ENCODE measurements around the gene TRHDE.

Gene TRHDE

DNA sequence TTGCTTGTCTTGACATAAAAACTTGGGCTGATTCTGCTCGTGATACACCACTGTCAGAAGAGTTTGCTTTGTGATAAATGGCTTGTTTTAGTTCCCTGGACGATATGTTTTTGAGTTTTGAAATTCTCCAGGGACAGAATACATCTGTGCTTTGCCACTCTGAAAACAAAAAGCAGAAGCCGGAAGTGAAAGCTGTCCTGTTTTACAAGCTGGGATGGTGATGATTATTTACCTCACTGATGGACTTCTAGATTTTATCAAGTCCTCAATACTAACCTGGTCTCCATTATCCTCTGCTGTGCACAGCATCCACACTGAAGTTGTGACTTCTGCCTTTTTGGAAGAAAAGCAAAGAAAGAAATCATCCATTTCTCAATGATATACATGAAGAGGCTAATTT lies 251.6 kb downstream of the TRHDE start:
- FAIRE-seq, result no peak
- TF ChIP-seq PAX5 (IDR thresholded peaks at IDR 0.05; ENCODE audit: insufficient read depth, low read length, severe bottlenecking), result no peak
- TF ChIP-seq POU2F2 (IDR thresholded peaks at IDR 0.05; ENCODE audit: low read depth, low read length), result no peak
- no peak for TF ChIP-seq POLR2AphosphoS5 (IDR thresholded peaks at IDR 0.05; ENCODE audit: low read depth, low read length)
- TF ChIP-seq POLR2A (IDR thresholded peaks at IDR 0.05; ENCODE audit: low read depth, low read length), result no peak
- TF ChIP-seq SPI1 (IDR thresholded peaks at IDR 0.05; ENCODE audit: low read depth, low read length), result no peak; the same call in 1 of the 2 replicates
- TF ChIP-seq TAF1 (IDR thresholded peaks at IDR 0.05; ENCODE audit: low read depth, low read length), result no peak
- no peak for DNase-seq (ENCODE audit: insufficient read length, low spot score)

DNA sequence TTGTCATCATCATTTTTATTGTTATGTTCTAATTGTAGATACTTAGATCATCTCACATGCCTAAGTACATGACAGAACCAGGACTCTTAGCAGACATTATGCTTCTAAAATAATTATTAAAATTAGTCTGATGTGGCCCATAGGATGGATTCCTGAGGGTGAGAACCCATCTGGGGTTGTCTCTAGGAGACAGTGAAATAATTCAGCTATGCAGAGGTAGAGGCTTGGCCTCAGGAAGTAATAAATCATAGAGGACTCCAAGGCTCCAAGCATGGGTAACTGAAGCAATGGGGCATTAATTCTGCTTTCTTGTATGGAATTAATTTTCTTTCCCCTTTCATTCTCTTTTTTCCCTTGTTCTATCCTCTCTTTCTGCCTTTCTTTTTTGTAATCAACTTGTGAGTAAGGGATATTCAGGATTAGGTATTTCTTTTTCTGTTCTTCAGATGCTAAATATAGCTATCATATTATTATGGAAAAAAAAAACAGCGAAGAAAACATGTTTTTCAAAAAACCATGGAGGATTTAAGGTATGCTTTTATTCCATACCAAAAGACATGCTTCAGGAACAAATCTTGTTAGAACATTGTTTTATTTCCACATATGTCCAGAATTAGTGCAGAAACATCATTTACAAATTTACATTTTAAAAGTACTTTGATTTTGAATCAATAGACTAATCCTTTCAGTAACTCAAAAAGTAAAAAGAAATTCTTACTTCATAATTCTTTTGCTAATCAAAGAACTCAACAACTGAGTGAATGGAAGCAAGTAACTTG lies 263.2 kb downstream of the TRHDE start:
- no peak for TF ChIP-seq POLR2AphosphoS5 (IDR thresholded peaks at IDR 0.05; ENCODE audit: low read depth, low read length)
- no peak for TF ChIP-seq POU2F2 (IDR thresholded peaks at IDR 0.05; ENCODE audit: low read depth, low read length)
- TF ChIP-seq PAX5 (IDR thresholded peaks at IDR 0.05; ENCODE audit: insufficient read depth, low read length, severe bottlenecking), result no peak
- no peak for TF ChIP-seq SPI1 (IDR thresholded peaks at IDR 0.05; ENCODE audit: low read depth, low read length)
- no peak for TF ChIP-seq TAF1 (IDR thresholded peaks at IDR 0.05; ENCODE audit: low read depth, low read length)
- TF ChIP-seq POLR2A (IDR thresholded peaks at IDR 0.05; ENCODE audit: low read depth, low read length), result no peak
- no peak for DNase-seq (ENCODE audit: insufficient read length, low spot score)
- no peak for FAIRE-seq

DNA sequence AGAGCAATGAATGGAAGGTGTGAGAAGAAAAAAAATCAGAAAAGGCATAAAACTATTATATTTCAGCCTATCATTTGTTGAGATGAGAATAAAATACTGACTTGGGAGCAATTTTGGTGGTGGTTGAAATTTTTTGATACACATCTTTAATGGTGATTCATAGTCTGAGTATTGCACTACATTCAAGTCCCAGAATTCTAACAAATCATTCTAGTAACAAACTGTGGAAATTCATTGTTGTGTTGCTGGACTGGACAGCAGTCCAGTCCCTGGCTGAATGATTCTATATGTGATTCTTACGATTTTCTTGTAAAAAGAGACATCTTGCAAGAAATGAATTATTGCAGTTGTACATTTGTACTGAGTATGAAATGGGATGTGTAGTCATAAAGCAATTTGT lies 268.6 kb downstream of the TRHDE start:
- TF ChIP-seq POLR2AphosphoS5 (IDR thresholded peaks at IDR 0.05; ENCODE audit: low read depth, low read length) (no peak), POU2F2 (IDR thresholded peaks at IDR 0.05; ENCODE audit: low read depth, low read length) (no peak), TAF1 (IDR thresholded peaks at IDR 0.05; ENCODE audit: low read depth, low read length) (no peak), PAX5 (IDR thresholded peaks at IDR 0.05; ENCODE audit: insufficient read depth, low read length, severe bottlenecking) (no peak), POLR2A (IDR thresholded peaks at IDR 0.05; ENCODE audit: low read depth, low read length) (no peak), SPI1 (IDR thresholded peaks at IDR 0.05; ENCODE audit: low read depth, low read length) (no peak)
- DNase-seq (ENCODE audit: insufficient read length, low spot score) (no peak), FAIRE-seq (no peak)

DNA sequence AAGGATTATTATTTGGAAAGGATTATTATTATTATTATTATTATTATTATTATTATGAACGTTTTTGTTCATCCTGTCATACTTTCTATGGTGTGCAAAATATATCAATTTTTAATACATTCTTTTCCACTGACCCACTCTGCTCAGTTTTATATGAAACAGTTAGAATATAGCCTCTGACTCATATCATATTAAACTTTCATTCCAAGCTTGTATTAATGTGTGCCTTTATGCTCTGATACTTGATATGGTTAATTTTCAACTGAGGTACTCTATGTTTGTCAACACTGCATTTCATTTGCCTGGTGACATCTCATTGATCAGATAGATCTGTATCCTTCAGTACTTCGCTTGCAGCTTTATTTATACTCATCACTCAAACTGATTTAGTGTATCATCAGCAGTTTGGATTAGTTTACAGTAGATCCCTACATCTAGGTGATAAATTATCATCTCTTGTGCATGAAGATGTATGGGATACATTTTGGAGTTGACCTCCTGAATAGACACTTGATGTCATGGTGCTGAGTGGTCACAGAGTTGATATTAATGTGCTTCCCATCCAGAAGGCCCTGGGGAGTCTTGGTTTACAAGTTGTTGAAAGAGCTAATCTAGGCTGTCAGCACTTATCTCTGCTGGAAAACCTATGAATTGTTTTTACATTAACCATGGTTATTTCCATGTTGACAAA lies 271.8 kb downstream of the TRHDE start:
- no peak for DNase-seq (ENCODE audit: insufficient read length, low spot score)
- no peak for FAIRE-seq

DNA sequence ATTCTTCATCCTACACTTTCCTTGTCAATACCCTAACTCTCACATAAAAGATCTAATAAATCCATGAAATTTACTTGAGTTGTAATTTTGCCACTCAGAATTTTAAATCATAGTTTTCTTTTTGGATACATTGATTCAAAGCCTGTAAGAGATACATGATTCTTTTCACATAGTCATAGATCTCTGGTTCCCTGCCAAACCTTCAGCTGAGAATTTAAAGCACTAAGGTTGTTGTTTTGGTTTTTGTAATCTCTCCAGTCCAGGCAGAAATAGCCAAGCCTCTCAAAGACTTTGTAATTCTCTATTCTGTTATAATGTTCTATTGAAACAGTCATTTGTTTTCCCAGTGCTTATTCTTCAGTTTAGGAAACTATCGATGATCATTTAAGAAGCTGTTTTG lies 273.9 kb downstream of the TRHDE start:
- TF ChIP-seq PAX5 (IDR thresholded peaks at IDR 0.05; ENCODE audit: insufficient read depth, low read length, severe bottlenecking), result no peak
- TF ChIP-seq TAF1 (IDR thresholded peaks at IDR 0.05; ENCODE audit: low read depth, low read length), result no peak
- TF ChIP-seq POLR2AphosphoS5 (IDR thresholded peaks at IDR 0.05; ENCODE audit: low read depth, low read length), result no peak
- TF ChIP-seq POLR2A (IDR thresholded peaks at IDR 0.05; ENCODE audit: low read depth, low read length), result no peak
- no peak for TF ChIP-seq SPI1 (IDR thresholded peaks at IDR 0.05; ENCODE audit: low read depth, low read length)
- TF ChIP-seq POU2F2 (IDR thresholded peaks at IDR 0.05; ENCODE audit: low read depth, low read length), result no peak
- DNase-seq (ENCODE audit: insufficient read length, low spot score) (no peak), FAIRE-seq (no peak)

More for the DNA sequence above, 271.8 kb downstream of the TRHDE start:
- TF ChIP-seq TAF1 (IDR thresholded peaks at IDR 0.05; ENCODE audit: low read depth, low read length) (no peak), POLR2A (IDR thresholded peaks at IDR 0.05; ENCODE audit: low read depth, low read length) (no peak), SPI1 (IDR thresholded peaks at IDR 0.05; ENCODE audit: low read depth, low read length) (no peak), PAX5 (IDR thresholded peaks at IDR 0.05; ENCODE audit: insufficient read depth, low read length, severe bottlenecking) (no peak), POLR2AphosphoS5 (IDR thresholded peaks at IDR 0.05; ENCODE audit: low read depth, low read length) (no peak), POU2F2 (IDR thresholded peaks at IDR 0.05; ENCODE audit: low read depth, low read length) (no peak)

DNA sequence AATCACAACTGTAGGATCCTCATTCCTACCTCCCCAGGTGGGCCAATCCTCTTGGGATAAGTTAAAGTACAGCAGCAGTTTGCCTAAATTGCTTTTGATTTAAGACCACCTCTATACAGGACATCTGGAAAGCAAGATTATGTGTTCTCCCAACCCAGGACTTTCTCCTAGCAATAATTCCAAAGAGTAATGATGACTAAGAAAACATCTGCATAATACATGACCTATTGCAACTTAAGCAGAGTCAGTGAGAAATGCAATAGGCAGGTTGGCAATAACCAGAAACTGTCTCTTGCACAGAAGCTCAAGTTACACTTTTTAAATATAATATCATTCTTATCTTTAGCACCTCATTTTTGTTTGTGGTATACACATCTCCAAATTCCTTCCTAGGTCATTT lies 275.4 kb downstream of the TRHDE start:
- DNase-seq (ENCODE audit: insufficient read length, low spot score) (no peak), FAIRE-seq (no peak)
- TF ChIP-seq PAX5 (IDR thresholded peaks at IDR 0.05; ENCODE audit: insufficient read depth, low read length, severe bottlenecking), result no peak
- no peak for TF ChIP-seq POLR2AphosphoS5 (IDR thresholded peaks at IDR 0.05; ENCODE audit: low read depth, low read length)
- TF ChIP-seq POLR2A (IDR thresholded peaks at IDR 0.05; ENCODE audit: low read depth, low read length), result no peak
- TF ChIP-seq POU2F2 (IDR thresholded peaks at IDR 0.05; ENCODE audit: low read depth, low read length), result no peak

DNA sequence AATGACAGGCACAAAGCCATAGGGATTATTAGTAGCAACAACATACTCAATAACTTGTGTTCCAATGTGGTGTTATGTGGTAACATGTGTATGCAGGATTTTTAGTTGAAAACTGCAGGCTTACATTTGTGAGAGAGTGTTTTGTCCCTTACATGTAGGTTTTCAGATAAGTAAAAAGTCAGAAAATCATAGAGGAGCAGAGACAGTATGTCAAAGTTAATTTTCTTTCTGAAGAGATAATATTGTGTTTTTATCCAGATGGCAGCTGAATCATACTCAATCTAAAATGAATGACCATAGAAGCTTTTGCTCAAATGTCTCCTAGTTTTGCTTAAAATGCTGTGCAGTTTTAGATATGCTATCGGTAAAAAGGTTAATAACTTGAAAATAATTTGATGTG lies 277.0 kb downstream of the TRHDE start:
- TF ChIP-seq TAF1 (IDR thresholded peaks at IDR 0.05; ENCODE audit: low read depth, low read length) (no peak), PAX5 (IDR thresholded peaks at IDR 0.05; ENCODE audit: insufficient read depth, low read length, severe bottlenecking) (no peak), POLR2AphosphoS5 (IDR thresholded peaks at IDR 0.05; ENCODE audit: low read depth, low read length) (no peak), SPI1 (IDR thresholded peaks at IDR 0.05; ENCODE audit: low read depth, low read length) (no peak)
- DNase-seq (ENCODE audit: insufficient read length, low spot score) (no peak), FAIRE-seq (no peak)

DNA sequence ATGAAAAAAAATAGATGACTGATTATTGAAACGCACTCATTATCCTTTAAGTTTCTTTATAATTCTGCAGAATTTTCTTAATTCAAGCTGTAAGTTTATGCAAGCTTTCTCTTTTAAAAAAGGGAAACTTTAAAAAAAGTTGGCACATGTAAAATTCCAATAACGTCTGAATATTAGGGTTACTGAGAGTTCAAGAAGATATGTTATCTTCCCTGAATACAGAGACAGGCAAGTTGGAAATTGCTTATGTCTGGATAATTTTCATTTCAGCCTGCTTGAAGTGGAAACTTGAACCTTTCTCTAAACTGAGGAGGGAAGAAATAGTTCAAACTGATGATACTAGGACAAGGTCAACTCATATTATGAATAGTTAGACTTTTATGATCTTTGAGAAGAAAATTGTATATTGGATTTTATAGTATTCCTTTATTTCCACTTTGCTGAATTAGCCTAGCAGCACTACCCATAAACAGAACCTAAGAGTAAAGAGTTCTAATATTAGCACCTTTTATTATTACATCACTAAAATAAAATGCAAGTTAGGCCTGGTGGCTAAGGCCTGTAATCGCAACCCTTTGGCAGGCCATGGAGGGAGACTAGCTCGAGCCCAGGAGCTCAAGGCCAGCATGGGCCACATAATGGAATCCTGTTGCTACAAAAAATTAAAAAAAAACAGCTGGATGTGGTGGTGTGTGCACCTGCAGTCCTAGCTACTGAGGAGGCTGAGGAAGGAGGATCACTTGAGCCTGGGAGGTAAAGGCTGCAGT lies 288.0 kb downstream of the TRHDE start:
- TF ChIP-seq POU2F2 (IDR thresholded peaks at IDR 0.05; ENCODE audit: low read depth, low read length) (no peak), POLR2A (IDR thresholded peaks at IDR 0.05; ENCODE audit: low read depth, low read length) (no peak), PAX5 (IDR thresholded peaks at IDR 0.05; ENCODE audit: insufficient read depth, low read length, severe bottlenecking) (no peak), TAF1 (IDR thresholded peaks at IDR 0.05; ENCODE audit: low read depth, low read length) (no peak), POLR2AphosphoS5 (IDR thresholded peaks at IDR 0.05; ENCODE audit: low read depth, low read length) (no peak), SPI1 (IDR thresholded peaks at IDR 0.05; ENCODE audit: low read depth, low read length) (no peak)
- FAIRE-seq, result no peak
- DNase-seq (ENCODE audit: insufficient read length, low spot score), result no peak

DNA sequence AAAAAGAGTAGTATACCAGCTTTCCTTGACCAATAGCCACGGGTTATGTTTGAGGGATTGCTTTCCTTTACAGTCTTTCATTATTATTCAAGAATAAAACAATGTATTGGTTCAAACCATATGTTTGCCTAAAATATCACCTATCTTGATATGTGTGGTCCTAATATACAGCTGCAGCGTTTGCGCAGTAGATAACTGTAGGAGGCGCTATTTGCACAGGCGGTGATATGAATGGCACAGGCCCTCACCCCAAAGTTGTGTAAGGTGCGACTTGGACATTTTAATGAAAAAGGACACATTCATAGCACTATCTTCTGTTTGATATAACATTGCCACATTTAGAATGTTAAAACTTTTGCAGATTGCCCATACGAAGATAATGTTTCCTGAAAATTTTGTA lies 298.4 kb downstream of the TRHDE start:
- no peak for TF ChIP-seq PAX5 (IDR thresholded peaks at IDR 0.05; ENCODE audit: insufficient read depth, low read length, severe bottlenecking)
- no peak for TF ChIP-seq POLR2AphosphoS5 (IDR thresholded peaks at IDR 0.05; ENCODE audit: low read depth, low read length)
- TF ChIP-seq POU2F2 (IDR thresholded peaks at IDR 0.05; ENCODE audit: low read depth, low read length), result no peak
- no peak for TF ChIP-seq SPI1 (IDR thresholded peaks at IDR 0.05; ENCODE audit: low read depth, low read length)
- no peak for TF ChIP-seq POLR2A (IDR thresholded peaks at IDR 0.05; ENCODE audit: low read depth, low read length)
- TF ChIP-seq TAF1 (IDR thresholded peaks at IDR 0.05; ENCODE audit: low read depth, low read length), result no peak
- FAIRE-seq, result no peak
- no peak for DNase-seq (ENCODE audit: insufficient read length, low spot score)
